Measurements from ENCODE around the gene STARD7.
"Not testable (repeated sequence)": the region's sequence is repeated elsewhere in the genome, so short reads cannot be mapped to it uniquely, and the experiment has no call there.

Gene STARD7, protein sequence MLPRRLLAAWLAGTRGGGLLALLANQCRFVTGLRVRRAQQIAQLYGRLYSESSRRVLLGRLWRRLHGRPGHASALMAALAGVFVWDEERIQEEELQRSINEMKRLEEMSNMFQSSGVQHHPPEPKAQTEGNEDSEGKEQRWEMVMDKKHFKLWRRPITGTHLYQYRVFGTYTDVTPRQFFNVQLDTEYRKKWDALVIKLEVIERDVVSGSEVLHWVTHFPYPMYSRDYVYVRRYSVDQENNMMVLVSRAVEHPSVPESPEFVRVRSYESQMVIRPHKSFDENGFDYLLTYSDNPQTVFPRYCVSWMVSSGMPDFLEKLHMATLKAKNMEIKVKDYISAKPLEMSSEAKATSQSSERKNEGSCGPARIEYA

DNA sequence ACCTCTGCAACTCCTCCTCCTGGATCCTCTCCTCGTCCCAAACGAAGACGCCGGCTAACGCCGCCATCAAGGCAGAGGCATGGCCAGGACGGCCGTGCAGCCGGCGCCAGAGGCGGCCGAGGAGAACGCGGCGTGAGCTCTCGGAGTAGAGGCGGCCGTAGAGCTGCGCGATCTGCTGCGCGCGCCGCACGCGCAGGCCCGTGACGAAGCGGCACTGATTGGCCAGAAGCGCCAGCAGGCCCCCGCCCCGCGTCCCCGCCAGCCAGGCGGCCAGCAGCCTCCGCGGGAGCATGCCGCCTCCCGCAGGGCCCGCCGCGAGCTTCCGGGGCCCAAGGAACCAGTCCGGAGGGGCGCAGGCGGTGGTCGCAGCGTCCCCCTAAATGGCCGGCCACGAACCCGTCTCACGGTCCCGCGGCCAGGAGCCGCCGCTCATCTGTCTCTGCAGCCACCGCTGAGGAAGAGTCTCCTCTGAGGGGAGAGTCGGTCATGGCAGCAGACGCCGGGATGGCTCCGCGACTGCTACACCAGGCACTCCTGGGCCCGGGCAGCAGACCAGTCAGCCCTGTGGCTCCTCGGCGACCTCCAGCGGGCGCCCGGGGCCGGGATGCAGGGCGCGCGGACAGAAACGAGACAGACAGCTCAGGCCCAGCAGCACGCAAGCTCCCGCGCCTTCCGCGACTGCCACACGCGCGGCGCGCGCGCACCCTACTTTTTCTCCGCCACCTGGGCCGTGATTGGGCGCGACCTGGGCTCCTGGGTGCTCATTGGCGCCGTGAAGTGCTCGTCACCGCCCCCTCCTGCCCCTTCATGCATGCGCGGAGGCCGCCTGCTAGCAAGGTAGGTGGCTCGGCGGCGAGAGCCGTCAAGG lies at the start of gene STARD7:
Gene STARD7 (minus strand): TSS at position 685 of the 868 bp plus-strand sequence. CDS start 393 bp downstream, at position 292.
- DNase-seq, result peak; percentile 96

DNA sequence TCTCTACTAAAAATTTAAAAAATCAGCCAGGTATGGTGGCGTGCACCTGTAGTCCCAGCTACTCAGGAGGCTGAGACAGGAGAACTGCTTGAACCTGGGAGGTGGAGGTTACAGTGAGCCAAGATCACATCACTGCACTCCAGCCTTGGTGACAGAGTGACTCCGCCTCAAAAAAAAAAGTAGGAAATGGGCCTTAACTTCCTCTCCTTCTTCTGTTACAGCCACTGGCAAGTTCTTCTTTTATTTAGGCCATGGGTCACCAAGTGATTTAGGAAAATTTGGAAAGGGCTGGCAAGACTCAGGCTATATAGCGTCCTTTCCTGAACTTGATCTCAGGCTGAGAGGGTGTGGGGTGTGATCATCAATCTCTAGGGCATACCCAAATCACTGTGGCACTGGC lies 49.1 kb upstream of the STARD7 start:
- not testable (repeated sequence) for DNase-seq

DNA sequence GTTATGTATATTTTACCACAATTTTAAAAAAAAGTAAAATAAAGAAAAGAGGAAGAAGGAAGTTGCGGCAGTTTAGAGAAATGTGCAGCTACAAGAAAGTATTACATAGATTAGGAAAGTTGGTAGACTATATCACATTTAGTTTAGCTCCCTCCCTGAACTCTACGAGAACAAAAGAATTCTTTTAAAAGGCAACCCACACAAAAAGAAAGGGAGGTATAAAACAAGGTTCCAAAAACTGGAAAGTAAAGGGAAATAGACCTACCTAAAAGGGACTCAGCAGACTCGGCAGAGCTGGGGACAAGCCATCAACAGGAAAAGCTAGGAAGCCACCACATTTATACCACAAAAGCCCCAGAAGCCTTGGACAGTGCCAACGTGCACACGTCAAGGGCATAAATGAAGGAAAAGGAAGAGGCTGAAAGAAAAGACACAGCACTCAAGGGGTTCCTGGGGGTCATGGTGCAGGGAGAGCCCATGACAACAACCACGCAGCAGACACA lies 48.0 kb upstream of the STARD7 start:
- no peak for DNase-seq

DNA sequence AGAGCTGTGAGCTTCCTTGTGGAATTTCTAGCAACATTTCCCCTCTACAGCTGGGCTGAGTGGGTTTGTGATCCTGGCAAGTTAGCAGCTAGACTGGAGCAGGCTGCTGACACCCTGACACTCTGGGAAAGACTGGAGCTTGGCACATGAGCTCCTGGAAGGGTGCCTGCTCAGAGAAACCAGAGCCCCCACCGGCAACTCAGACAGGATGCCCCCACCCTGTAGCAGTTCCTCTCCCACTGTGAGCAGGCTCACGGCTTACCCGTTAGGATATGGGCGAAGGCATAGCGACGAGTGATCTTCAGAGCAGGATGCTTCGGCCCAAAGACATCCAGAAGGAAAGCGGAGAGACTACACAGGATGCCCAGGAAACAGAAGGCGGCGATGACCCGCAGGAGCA lies 45.9 kb upstream of the STARD7 start:
- no peak for DNase-seq

DNA sequence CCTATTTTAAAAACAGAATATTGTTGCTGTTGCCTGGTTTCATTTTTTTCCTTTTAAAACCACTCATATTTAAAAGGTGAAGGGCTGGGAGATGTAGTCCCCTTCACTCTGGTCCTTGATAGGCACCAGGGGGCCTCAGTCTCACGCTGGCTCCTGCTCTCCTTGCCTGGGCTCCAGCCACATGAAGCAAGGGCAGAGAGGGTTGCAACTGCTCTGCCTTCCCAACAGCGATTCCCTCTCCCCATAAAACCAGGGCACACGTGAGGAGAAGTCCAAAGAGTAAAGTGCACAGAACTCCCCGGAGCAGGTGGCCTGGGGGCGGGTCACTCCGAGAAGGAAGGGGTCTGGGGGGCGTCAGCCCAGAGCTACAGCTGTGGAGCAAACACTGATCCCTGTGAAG lies 44.4 kb upstream of the STARD7 start:
- no peak for DNase-seq

DNA sequence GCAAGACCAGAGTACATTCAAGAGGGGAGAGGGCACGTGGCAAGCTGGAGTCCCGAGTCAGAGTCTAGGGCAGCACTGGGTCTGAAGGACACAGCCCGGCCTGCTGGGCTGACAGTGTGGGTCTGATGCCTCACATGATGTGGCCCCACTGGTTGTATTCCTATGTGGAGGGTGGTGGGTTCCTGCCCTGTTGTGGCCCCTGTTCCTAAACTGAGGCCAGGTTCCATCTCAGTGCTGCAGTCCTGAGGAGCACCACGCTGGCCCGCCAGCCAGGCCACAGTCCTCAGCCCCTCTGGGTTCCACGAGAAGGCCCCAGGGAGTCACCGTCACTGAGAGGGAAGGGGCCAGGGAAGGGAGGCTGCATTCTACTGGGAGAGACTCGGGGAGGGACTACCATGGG lies 43.9 kb upstream of the STARD7 start:
- DNase-seq, result no peak

DNA sequence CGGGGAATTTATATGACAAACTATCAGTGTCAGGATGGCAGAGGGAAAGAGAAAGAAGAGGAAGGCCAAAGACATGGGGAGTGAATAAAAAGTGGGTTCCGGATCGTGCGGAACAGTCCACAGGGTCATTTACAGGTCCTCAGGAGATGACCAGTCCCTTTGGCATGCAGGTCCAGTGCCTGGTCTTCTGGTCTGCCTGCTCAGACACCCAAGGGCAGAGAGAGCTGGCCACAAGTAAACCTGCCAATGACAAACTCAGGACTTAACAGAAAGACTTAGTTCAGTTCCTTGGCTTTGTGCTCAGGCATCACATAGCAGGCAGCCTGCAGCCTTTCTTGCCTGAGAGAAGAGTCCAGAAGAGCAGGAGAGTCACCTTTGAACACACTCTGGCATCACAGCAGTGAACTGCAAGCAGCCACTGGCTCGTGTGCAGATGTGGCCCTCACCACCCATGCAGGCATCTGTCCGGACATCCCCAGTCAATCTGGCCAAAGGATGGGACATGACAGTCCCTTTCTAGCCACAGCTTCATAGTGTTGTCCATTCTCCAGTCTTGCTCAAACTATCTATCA lies 43.2 kb upstream of the STARD7 start:
- no peak for DNase-seq

DNA sequence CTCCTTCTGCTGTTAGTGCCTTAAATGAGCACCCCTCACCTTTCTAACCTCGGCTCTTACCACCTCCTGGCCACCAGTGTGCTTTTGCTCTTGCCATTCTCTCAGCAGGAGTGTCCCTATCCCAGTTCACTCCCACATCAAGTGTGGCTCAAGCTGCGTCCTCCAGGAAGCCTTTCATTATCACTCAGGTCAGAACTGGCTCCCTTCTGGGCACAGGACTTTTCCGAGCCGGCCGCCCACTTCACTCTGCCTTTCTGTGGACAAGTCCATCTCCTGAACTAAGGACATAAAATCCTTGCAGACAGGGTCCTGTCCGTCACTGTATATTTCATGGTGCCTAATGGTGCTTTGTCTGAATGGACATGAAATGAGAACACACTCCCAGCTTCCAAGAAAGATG lies 41.6 kb upstream of the STARD7 start:
- no peak for DNase-seq

DNA sequence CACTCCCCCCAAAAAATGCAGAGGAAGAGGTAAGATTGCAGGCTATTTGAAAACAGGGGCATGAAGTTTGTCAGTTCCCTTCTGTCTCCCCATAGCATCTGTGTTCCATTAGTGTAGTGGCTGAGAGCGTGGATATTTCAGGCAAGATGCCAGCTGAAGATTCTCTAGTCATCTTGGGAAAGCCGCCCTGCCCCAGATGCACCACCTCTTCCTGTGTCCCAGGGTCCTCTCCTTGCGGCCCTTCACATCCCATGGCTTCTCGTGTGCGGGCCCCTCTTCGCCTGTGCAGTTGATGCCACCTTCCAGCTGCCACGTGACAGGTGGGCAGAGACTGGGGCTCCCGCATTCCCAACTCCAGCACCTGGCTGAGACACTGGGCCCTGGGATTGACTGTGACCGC lies 41.0 kb upstream of the STARD7 start:
- DNase-seq, result peak; percentile 31

DNA sequence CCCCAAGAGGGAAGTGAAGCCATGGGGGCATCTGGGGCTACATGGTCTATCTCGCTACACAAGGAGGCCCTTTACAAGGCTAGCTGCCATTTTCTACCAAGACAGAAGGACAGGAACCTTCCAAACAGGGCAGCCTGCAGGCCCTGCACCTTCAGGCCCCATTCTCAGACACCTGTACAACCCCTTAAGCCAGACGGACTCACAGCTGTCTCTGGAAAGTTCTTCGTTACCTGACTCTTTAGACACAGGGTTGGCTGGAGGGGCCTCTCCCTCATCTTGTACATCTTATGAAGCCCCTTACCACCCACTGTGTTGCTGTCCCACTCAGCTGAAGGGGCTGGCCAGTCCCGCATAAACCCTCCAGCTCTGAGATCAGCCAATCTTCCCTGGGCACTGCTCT lies 40.0 kb upstream of the STARD7 start:
- no peak for DNase-seq

DNA sequence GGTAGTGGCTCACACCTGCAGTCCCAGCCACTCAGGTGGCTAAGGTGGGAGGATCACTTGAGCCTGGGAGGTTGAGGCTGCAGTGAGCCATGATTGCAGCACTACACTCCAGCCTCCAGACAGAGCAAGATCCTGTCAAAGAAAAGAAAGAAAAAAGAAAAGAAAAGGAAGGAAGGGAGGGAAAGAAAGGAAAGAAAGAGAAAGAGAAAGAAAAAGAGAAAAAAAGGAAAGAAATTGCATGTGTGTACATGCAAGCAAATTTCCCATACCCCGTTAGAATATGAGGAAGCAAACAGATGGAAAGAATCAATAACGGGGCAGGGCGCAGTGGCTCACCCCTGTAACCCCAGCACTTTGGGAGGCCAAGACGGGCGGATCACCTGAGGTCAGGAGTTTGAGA lies 39.3 kb upstream of the STARD7 start:
- DNase-seq, result no peak

DNA sequence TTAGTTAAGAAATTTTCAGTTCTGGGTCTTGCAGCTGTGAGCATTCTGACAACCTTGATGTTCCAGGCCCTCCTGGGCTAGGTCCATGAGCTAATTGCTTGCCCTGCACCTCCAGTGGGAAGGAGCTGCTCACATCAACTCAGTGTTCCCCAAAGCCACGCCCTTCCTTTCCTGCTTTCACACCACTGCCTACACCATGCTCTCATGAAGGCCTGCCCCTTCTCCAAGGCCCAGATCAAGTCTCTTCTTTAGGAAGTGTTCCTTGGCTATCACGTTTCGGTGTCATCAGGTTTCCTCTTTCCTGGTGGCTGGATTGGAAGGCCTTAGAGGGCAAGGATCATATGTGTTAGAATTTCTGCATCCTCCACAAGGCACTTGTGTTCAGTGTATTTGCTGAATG lies 38.4 kb upstream of the STARD7 start:
- DNase-seq, result peak; percentile 9

DNA sequence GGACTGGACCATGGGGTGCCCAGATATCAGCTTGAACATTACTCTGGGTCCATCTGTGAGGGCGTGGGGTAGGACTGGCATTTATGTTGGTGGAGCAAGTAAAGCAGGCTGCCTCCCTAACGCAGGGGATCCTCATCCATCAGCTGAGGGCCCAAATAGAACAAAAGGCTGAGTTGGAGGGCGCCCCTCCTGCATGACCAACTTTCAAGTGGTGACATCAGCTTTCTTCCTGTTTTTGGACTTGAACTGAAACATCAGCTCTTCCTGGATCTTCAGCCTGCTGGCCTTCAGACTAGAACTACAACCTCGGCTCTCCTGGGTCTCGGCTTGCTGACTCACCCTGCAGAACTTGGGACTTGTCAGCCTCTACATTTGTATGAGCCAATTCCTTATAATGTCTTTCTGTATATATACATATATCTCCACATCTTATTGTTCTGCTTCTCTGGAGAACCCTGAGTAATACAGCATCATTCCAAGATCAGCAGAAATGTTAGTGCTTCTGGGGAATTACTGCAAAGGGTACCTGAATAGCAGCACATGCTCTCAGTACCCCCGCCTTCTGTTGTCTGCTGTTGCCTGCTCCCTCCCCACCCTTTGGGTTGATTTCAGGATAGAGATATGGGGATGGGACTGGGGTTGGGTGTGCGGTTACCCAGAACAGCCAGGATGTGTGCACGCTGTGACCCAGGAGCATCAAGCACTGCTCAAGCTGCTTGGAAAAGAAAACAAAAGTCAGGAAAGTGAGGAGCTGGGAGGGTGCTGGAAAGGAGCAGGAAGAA lies 37.2 kb upstream of the STARD7 start:
- peak; percentile 12 for DNase-seq

DNA sequence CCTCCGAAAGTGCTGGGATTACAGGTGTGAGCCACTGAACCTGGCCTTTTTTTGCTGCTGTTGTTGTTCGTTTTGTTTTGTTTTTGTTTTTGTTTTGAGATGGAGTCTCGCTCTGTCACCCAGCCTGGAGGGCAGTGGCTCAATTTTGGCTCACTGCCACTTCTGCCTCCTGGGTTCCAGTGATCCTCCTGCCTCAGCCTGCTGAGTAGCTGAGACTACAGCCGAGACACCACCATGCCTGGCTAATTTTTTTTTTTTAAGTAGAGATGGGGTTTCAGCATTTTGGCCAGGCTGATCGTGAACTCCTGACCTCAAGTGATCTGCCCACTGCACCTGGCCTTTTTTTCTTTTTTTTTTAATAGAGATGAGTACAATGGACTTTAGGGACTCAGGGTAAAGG lies 35.2 kb upstream of the STARD7 start:
- DNase-seq, result no peak

DNA sequence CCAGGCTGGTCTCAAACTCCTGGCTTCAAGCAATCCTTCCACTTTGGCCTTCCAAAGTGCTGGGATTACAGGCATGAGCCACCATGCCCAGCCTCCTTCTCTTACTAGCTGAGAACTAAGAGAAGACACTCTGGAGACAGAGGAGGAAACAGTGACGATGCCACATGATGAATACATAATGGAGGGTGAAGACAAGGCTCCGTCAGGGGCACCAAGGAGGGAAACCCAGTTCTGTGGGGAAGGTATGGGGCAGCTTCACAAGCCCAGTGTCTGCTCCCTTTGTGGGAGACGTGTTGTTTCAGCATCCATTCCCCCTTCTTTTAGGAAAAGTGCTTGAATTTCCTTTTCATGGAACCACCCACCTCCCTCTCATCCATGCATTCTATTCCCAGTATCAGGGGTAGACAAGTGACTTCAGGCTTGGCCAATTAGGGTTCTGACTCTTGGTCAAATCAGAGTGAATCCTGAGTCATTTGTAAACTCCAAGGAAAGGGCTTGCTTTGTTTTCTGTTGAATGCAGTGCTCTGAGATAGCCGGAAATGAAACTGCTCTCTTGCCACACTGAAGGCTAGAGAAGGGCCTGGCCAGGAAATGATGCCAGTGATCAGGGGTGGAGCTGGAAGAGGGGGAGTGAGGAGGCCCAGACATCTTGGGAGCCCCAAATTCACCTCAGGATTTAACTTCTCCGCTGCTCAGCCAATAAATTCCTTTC lies 33.4 kb upstream of the STARD7 start:
- DNase-seq, result no peak

DNA sequence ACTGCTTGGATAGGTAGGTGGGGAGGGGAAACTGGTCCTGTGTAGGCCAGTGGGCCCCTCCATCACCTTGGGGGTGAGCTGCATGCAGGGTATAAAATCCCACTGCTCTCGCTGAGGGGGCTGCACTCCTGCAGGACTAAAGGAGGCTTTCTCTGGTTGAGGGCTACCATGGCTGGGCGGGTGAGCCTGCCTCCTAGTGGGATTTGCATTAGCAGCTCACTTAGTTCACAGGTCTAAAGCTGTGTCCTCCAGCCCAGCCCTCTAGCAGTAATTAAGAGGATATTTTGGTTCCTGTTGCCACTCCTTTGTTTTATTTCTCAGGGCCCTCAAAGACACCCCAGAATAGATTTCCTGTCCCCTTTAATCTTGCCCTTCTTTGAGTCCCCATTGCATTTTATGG lies 32.6 kb upstream of the STARD7 start:
- DNase-seq, result no peak

DNA sequence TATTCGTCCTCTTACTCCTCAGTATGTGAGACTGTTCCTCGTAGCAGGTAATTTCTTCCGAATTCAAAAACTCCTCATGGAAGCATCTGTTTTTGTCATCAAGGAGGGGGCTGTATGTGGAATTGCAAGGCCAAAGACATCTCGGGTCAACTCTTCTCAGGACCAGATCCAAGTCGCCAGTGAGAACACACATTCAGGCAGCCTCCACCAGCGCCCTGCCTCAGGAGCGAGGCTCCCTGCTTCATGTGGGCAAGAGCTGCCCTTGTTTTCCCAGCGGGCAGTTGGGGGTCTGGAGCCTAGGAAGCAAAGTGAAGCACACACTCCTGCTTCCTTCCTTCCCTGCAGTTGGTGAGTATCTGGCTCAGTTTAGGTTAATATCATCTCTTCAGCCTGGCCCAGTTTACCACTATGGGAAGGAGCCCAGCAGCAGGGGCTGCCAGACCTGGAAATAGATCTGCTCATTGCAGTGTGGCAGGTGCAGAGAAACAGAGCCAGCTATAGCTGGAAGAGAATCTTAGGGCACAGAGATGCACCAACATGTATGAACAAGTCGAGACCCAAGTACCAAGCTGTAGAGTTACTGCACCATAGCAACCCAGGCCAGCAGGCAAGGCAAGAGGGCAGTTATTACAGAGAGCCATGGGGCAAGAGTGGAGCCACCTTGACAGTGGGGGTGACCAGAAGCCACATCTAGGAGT lies 31.9 kb upstream of the STARD7 start:
- peak; percentile 84 for DNase-seq

DNA sequence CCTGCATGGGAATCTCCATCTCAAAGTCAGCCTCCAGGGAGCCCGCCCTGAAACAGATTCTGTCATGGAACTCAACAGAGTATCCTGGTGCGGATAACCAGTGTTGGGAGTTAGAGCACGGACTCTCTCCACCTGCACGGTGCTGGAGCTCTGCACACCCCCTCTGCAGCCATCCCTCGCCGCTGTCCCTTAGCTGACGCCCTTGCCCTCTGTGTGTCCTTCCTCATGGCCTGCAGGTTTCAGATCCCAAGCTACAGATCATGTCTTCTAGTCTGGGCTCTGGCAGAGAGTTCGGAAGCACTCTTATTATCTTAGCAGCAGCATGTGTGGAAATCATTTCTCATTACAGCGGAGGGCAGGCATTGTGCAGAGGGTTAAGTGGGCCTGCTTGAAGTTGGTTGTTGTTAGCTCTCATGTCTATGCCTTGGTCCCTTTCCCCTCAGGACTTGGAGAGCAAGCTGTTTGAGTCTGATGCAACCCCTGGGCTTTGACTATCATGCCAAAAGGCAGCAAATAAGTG lies 31.2 kb upstream of the STARD7 start:
- DNase-seq, result peak; percentile 16

DNA sequence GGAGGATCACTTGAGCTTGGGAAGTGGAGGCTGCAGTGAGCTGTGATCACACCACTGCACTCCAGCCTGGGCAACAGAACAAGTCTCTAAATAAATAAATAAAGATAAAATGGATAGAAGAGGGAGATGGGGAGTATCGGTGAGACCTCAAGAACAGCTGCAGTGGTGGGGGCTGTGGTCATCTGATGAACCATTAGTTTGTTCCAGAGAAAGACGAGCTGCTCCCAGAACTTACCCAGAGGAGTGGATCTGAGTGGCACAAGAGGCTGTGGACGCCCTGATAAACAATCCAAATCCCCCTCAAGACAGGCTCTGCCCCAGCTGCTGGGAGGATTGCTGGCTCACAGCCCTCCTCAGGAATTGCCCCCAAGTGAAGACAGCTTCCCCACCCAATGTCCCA lies 30.5 kb upstream of the STARD7 start:
- no peak for DNase-seq

DNA sequence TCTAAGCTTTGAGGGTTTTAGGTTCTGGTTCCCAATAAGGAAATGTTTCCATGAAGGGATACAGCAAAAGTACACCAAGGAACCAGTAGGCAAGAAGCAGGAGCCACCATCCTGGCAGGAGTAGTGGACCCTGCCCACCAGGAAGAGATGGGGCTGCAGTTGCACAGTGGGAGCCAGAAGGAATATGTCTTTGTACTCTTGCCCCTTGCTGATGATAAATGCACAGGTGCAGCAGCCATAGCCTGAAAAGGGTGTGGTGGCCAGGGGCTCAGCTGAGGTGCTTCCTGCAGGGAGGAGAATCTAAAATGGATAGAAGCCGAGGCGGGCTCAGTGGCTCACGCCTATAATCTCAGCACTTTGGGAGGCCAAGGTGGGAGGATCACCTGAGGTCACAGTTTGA lies 29.6 kb upstream of the STARD7 start:
- DNase-seq, result no peak

DNA sequence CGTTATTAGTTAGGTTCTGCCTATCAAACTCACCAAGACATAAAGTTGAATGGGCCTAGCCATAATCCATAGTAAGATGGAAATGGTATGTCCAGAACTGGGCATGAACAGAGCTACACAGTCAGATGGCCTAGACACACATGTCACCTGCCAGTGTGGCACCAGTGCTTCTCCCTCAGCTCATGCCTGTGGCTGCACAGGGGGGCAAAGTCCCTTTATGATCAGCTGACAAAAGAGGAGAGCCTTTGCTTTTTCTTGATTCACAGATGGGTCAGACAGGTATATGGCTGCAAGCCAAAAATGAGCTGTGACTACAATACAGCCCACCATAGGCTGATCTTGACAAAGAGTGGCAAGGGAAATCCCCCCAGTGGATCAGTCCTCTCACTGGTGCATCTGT lies 28.3 kb upstream of the STARD7 start:
- peak; percentile 13 for DNase-seq
